ENCODE data around the gene TRAF3IP1. TPM values are rescaled to one million over a fixed set of nuclear protein-coding genes. Genes with fewer than 3 reads are reported as not detected.

The TRAF3IP1 gene
- total and polyA plus RNA-seq, 2 of the 13 experiments (the other 11 are each of a cell fraction or from before 2014, with no cell fraction given), result 4.1 to 12.9 TPM

GRCh38 chr2:238426568-238427434 is 106.5 kb downstream of the TRAF3IP1 start, which contains the start of gene ASB1 (continued):
- TF ChIP-seq CBX2 (IDR thresholded peaks at IDR 0.05; ENCODE audit: low read depth, low read length) (no peak), CBX2 (CRISPR knock-in tag; IDR thresholded peaks at IDR 0.05; ENCODE audit: low read depth) (0 out of 2 replicates have a peak, but pooled peaks have one; percentile 44), ARNT2 (CRISPR knock-in tag; IDR thresholded peaks at IDR 0.05; ENCODE audit: low read depth) (peak; percentile 93), ZGPAT (CRISPR knock-in tag; IDR thresholded peaks at IDR 0.05) (peak; percentile 84), ZNF30 (CRISPR knock-in tag; IDR thresholded peaks at IDR 0.05) (no peak; the same call in 1 of the 2 replicates), ZNF83 (CRISPR knock-in tag; IDR thresholded peaks at IDR 0.05; ENCODE audit: borderline replicate concordance) (peak; percentile 24; the same call in 1 of the 2 replicates), ZNF672 (CRISPR knock-in tag; IDR thresholded peaks at IDR 0.05) (no peak), NKX3-1 (CRISPR knock-in tag; IDR thresholded peaks at IDR 0.05) (peak; percentile 32; the same call in 1 of the 2 replicates), IKZF1 (IDR thresholded peaks at IDR 0.05) (no peak), ZSCAN29 (CRISPR knock-in tag; conservative IDR thresholded peaks at IDR 0.05) (no peak; the same call in none of the 2 replicates), NRL (CRISPR knock-in tag; IDR thresholded peaks at IDR 0.05; ENCODE audit: borderline replicate concordance) (no peak; the same call in 1 of the 2 replicates), NFE2L2 (IDR thresholded peaks at IDR 0.05; ENCODE audit: low read length) (no peak), ZNF552 (CRISPR knock-in tag; IDR thresholded peaks at IDR 0.05; ENCODE audit: borderline replicate concordance) (no peak), AKAP8 (CRISPR knock-in tag; IDR thresholded peaks at IDR 0.05) (no peak; the same call in 1 of the 2 replicates), ZKSCAN1 (IDR thresholded peaks at IDR 0.05; ENCODE audit: low read length) (no peak), ZNF567 (CRISPR knock-in tag; IDR thresholded peaks at IDR 0.05; ENCODE audit: borderline replicate concordance) (peak; percentile 30; the same call in 1 of the 2 replicates), KLF9 (CRISPR knock-in tag; IDR thresholded peaks at IDR 0.05; ENCODE audit: low read depth) (no peak)
- TF ChIP-seq, protein P1, sequence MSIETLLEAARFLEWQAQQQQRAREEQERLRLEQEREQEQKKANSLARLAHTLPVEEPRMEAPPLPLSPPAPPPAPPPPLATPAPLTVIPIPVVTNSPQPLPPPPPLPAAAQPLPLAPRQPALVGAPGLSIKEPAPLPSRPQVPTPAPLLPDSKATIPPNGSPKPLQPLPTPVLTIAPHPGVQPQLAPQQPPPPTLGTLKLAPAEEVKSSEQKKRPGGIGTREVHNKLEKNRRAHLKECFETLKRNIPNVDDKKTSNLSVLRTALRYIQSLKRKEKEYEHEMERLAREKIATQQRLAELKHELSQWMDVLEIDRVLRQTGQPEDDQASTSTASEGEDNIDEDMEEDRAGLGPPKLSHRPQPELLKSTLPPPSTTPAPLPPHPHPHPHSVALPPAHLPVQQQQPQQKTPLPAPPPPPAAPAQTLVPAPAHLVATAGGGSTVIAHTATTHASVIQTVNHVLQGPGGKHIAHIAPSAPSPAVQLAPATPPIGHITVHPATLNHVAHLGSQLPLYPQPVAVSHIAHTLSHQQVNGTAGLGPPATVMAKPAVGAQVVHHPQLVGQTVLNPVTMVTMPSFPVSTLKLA (IDR thresholded peaks at IDR 0.05), result no peak
- TF ChIP-seq, protein P2, sequence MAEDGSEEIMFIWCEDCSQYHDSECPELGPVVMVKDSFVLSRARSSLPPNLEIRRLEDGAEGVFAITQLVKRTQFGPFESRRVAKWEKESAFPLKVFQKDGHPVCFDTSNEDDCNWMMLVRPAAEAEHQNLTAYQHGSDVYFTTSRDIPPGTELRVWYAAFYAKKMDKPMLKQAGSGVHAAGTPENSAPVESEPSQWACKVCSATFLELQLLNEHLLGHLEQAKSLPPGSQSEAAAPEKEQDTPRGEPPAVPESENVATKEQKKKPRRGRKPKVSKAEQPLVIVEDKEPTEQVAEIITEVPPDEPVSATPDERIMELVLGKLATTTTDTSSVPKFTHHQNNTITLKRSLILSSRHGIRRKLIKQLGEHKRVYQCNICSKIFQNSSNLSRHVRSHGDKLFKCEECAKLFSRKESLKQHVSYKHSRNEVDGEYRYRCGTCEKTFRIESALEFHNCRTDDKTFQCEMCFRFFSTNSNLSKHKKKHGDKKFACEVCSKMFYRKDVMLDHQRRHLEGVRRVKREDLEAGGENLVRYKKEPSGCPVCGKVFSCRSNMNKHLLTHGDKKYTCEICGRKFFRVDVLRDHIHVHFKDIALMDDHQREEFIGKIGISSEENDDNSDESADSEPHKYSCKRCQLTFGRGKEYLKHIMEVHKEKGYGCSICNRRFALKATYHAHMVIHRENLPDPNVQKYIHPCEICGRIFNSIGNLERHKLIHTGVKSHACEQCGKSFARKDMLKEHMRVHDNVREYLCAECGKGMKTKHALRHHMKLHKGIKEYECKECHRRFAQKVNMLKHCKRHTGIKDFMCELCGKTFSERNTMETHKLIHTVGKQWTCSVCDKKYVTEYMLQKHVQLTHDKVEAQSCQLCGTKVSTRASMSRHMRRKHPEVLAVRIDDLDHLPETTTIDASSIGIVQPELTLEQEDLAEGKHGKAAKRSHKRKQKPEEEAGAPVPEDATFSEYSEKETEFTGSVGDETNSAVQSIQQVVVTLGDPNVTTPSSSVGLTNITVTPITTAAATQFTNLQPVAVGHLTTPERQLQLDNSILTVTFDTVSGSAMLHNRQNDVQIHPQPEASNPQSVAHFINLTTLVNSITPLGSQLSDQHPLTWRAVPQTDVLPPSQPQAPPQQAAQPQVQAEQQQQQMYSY (CRISPR knock-in tag; IDR thresholded peaks at IDR 0.05), result 0 out of 2 replicates have a peak, but pooled peaks have one; percentile 35
- TF ChIP-seq, protein P3, sequence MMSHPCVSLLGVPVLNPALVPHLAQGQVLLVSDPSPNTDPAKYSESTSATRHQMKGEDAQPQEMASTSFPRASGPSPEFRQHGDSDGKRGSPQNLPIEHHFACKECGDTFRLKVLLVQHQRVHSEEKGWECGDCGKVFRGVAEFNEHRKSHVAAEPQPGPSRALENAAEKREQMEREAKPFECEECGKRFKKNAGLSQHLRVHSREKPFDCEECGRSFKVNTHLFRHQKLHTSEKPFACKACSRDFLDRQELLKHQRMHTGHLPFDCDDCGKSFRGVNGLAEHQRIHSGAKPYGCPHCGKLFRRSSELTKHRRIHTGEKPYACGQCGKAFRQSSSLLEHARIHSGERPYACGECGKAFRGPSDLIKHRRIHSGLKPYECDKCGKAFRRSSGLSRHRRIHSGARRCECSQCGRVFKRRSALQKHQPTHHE (CRISPR knock-in tag; IDR thresholded peaks at IDR 0.05; ENCODE audit: borderline replicate concordance), result peak; percentile 94
